CD4-positive, alpha-beta T cell (primary cell): ENCODE measurements around the gene SLC25A51. TPM values are rescaled to one million over a fixed set of nuclear protein-coding genes. Genes with fewer than 3 reads are reported as not detected.

Experiments
- ATAC-seq: fragments of 200-7000 bp; cut with Tn5 transposase; one replicate; pipeline ENCODE4 v1.10.0; 2022; ENCODE audit warnings: mild to moderate bottlenecking; ENCODE audit not compliant: poor library complexity
- CTCF ChIA-PET: fragments of 350-600 bp; sonication (Branson Sonifier 250); formaldehyde crosslinking; loops from one replicate; lab custom pipeline; 2021; ENCODE audit warnings: antibody characterized with exemption, inconsistent platforms; lab: Charles Lee
- POLR2A ChIA-PET: fragments of 350-600 bp; sonication (Branson Sonifier 250); formaldehyde crosslinking; loops from one replicate; lab custom pipeline; 2021; ENCODE audit warnings: antibody characterized with exemption, inconsistent platforms; lab: Charles Lee
- DNase-seq, 14 experiments: peaks; one replicate each; pipeline ENCODE4 v3.0.0-alpha.2; 2013 to 2020; ENCODE audit warnings: mixed read lengths in 2 of 14
- H3K27ac ChIP-seq, 2 donors: one replicate each; pipeline versions ENCODE4 v1.5.1 to v1.7.0; 2013; ENCODE audit warnings: low read length in 2 of 2, low read depth in 1 of 2, mild to moderate bottlenecking in 1 of 2
- H3K27me3 ChIP-seq, 2 experiments: 1 replicate in 1 of 2; 2 replicates in 1 of 2; pipeline versions ENCODE4 v1.6.1 to v1.7.0; 2013; ENCODE audit warnings: low read length in 2 of 2, control low read depth in 1 of 2, mild to moderate bottlenecking in 1 of 2, moderate library complexity in 1 of 2; ENCODE audit not compliant: insufficient read depth in 2 of 2, control insufficient read depth in 1 of 2
- H3K36me3 ChIP-seq: one replicate; pipeline ENCODE4 v1.6.1; 2013; ENCODE audit warnings: low read length, control low read depth; ENCODE audit not compliant: insufficient read depth
- H3K4me1 ChIP-seq: one replicate; pipeline ENCODE4 v1.6.1; 2013; ENCODE audit warnings: low read length, control low read depth; ENCODE audit not compliant: insufficient read depth
- H3K4me3 ChIP-seq: one replicate; pipeline ENCODE4 v1.5.1; 2013; ENCODE audit warnings: mild to moderate bottlenecking, low read length, moderate library complexity
- H3K9me3 ChIP-seq, 2 experiments: 1 replicate in 1 of 2; 2 replicates in 1 of 2; pipeline versions ENCODE4 v1.6.1 to v1.7.0; 2013; ENCODE audit warnings: low read length in 2 of 2, mild to moderate bottlenecking in 2 of 2, control low read depth in 1 of 2, moderate library complexity in 1 of 2; ENCODE audit not compliant: control insufficient read depth in 1 of 2, insufficient read depth in 1 of 2
- H3K27ac Mint-ChIP-seq: one replicate; pipeline ENCODE4 v1.8.0; 2020; ENCODE audit warnings: mixed read lengths
- H3K27me3 Mint-ChIP-seq: one replicate; pipeline ENCODE4 v1.8.0; 2021; ENCODE audit warnings: mixed read lengths
- H3K36me3 Mint-ChIP-seq: one replicate; pipeline ENCODE4 v1.8.0; 2021; ENCODE audit warnings: low read depth, mixed read lengths
- H3K4me1 Mint-ChIP-seq: one replicate; pipeline ENCODE4 v1.8.0; 2021; ENCODE audit warnings: low read depth, mixed read lengths
- H3K4me3 Mint-ChIP-seq: one replicate; pipeline ENCODE4 v1.8.0; 2020; ENCODE audit warnings: mild to moderate bottlenecking, mixed read lengths
- H3K9me3 Mint-ChIP-seq: one replicate; pipeline ENCODE4 v1.8.0; 2020; ENCODE audit warnings: mixed read lengths
- CTCF ChIP-seq: fragments of 200-600 bp; IDR thresholded peaks from one replicate; pipeline ENCODE4 v1.8.0; 2022; ENCODE audit warnings: antibody characterized with exemption, mild to moderate bottlenecking
- intact Hi-C, 2 experiments: fragments of 100-400 bp; cut with DNase I in 1 of 2; cut with micrococcal nuclease in 1 of 2; formaldehyde crosslinking; loops; one replicate each; pipeline versions ENCODE4 v1.15.1 to v1.9.0; 2023 to 2025; cut with DNase I, micrococcal nuclease
- total RNA-seq, 174 experiments: library from RNA in 2 of 174; stranded (reverse) in 2 of 174; gene quantifications; one replicate each; pipeline ENCODE4 v1.2.3 and lab custom pipeline; 2021 to 2026

The SLC25A51 gene
- total RNA-seq, 2 experiments from 2014 or later, result 13.3 to 13.8 TPM

DNA sequence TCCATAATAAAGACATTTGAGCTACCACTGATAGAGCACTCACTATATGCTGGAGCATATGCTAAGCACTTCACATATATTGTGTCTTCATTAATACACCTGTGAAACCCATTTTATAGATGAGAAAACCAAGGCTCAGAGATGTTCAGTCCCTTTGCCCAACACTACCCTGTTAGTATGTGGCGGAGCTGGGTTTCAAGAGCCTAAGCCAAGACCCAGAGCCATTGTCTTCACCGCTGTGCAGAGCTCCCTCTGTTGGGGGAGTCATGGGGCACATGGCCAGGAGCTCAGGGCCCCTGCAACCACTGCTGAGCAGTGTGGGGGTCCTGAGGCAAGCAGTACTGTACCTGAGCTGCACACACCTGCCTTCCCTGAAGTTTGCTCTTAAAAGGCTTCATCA is 37.3 kb upstream of the SLC25A51 start:
- intact Hi-C loops, result no loop called here
- Mint-ChIP-seq H3K4me1 (no peaks in the 10 kb centered on the region), H3K27ac (no peak overlapping the region), H3K27me3 (no peaks in the 10 kb centered on the region), H3K4me3 (no peak overlapping the region), H3K36me3 (no peaks in the 10 kb centered on the region), H3K9me3 (no peaks in the 10 kb centered on the region)
- Histone ChIP-seq H3K4me3 (no peak overlapping the region), H3K36me3 (no peaks in the 10 kb centered on the region), H3K9me3 (no peaks in the 10 kb centered on the region), H3K4me1 (no peaks in the 10 kb centered on the region), H3K27me3 (no peaks in the 10 kb centered on the region), H3K27ac (no peak overlapping the region)
- POLR2A ChIA-PET, result interaction anchor here (0.8 kb wide), 1 partner anchor 58 kb away, joined by 3 read pairs; no protein-coding TSS in a partner anchor
- no peak for ATAC-seq
- no peak for TF ChIP-seq CTCF
- no peak for DNase-seq
- CTCF ChIA-PET, result interaction anchor here (1.5 kb wide), 1 partner anchor 27 kb away, joined by 3 read pairs; no protein-coding TSS in a partner anchor

- Mint-ChIP-seq H3K27me3 (no peaks in the 10 kb centered on the region), H3K36me3 (no peaks in the 10 kb centered on the region), H3K4me3 (no peak overlapping the region), H3K27ac (no peak overlapping the region), H3K9me3 (no peaks in the 10 kb centered on the region), H3K4me1 (no peaks in the 10 kb centered on the region)
- H3K36me3 ChIP-seq, result no peaks in the 10 kb centered on the region
- no peaks in the 10 kb centered on the region for H3K4me1 ChIP-seq
- no peaks in the 10 kb centered on the region for H3K9me3 ChIP-seq
- intact Hi-C loops, result loop anchor here in 1 of 2 experiments (10.0 kb wide), 1 partner anchor 65 kb away; no protein-coding TSS in a partner anchor
- CTCF ChIA-PET, result no interaction called here
- no peaks in the 10 kb centered on the region for H3K27me3 ChIP-seq
- TF ChIP-seq CTCF, result no peak
- H3K4me3 ChIP-seq, result no peak overlapping the region
- POLR2A ChIA-PET, result no interaction called here
- H3K27ac ChIP-seq, result no peak overlapping the region
- no peak for DNase-seq
- ATAC-seq, result no peak
Measured at GRCh38 chr9:37939575-37940095, 35.7 kb upstream of the SLC25A51 start.

GRCh38 chr9:37938121-37938891 is 34.4 kb upstream of the SLC25A51 start:
- CTCF ChIA-PET, result no interaction called here

More at GRCh38 chr9:37938121-37938891, 34.4 kb upstream of the SLC25A51 start:
- no peak overlapping the region for H3K4me3 Mint-ChIP-seq
- TF ChIP-seq CTCF, result no peak
- DNase-seq, result no peak
- no peak for ATAC-seq
- H3K36me3 ChIP-seq, result no peaks in the 10 kb centered on the region
- H3K9me3 ChIP-seq, result no peaks in the 10 kb centered on the region
- no peak overlapping the region for H3K4me3 ChIP-seq
- intact Hi-C loops, result loop anchor here in 1 of 2 experiments (10.0 kb wide), 1 partner anchor 64 kb away; no protein-coding TSS in a partner anchor
- POLR2A ChIA-PET, result no interaction called here
- no peaks in the 10 kb centered on the region for H3K36me3 Mint-ChIP-seq
- no peaks in the 10 kb centered on the region for H3K27me3 ChIP-seq
- no peaks in the 10 kb centered on the region for H3K4me1 Mint-ChIP-seq
- no peak overlapping the region for H3K27ac ChIP-seq
- no peaks in the 10 kb centered on the region for H3K9me3 Mint-ChIP-seq
- no peaks in the 10 kb centered on the region for H3K4me1 ChIP-seq
- no peak overlapping the region for H3K27ac Mint-ChIP-seq
- H3K27me3 Mint-ChIP-seq, result no peaks in the 10 kb centered on the region
